Activated B cell treated with CpG ODN at 0.5 μM for 24 hours (primary cell): ENCODE results near the gene B4GALT2. TPM values are rescaled to one million over a fixed set of nuclear protein-coding genes. Genes with fewer than 3 reads are reported as not detected.

Experiments
- ATAC-seq: fragments of 200-7000 bp; cut with Tn5 transposase; one replicate; pipeline ENCODE4 v1.10.0; 2021; ENCODE audit warnings: low read depth, mild to moderate bottlenecking, moderate library complexity
- CTCF ChIA-PET: fragments of 350-600 bp; sonication (Branson Sonifier 250); formaldehyde crosslinking; loops from one replicate; lab custom pipeline; 2021; ENCODE audit warnings: antibody characterized with exemption; lab: Charles Lee
- POLR2A ChIA-PET: fragments of 350-600 bp; sonication (Branson Sonifier 250); formaldehyde crosslinking; loops from one replicate; lab custom pipeline; 2021; ENCODE audit warnings: antibody characterized with exemption; lab: Charles Lee
- DNase-seq: peaks from one replicate; pipeline ENCODE4 v3.0.0; 2022
- H3K27ac Mint-ChIP-seq: one replicate; pipeline ENCODE4 v1.8.0; 2020; ENCODE audit warnings: mixed read lengths
- H3K27me3 Mint-ChIP-seq: one replicate; pipeline ENCODE4 v1.8.0; 2021; ENCODE audit warnings: mixed read lengths
- H3K36me3 Mint-ChIP-seq: one replicate; pipeline ENCODE4 v1.8.0; 2021; ENCODE audit warnings: low read depth, mixed read lengths
- H3K4me1 Mint-ChIP-seq: one replicate; pipeline ENCODE4 v1.8.0; 2021; ENCODE audit warnings: mixed read lengths
- H3K4me3 Mint-ChIP-seq: one replicate; pipeline ENCODE4 v1.8.0; 2020; ENCODE audit warnings: mild to moderate bottlenecking, mixed read lengths
- H3K9me3 Mint-ChIP-seq: one replicate; pipeline ENCODE4 v1.8.0; 2020; ENCODE audit warnings: mixed read lengths
- CTCF ChIP-seq: fragments of 200-600 bp; IDR thresholded peaks from one replicate; pipeline ENCODE4 v1.8.0; 2022; ENCODE audit warnings: antibody characterized with exemption, mild to moderate bottlenecking
- intact Hi-C: fragments of 100-400 bp; cut with micrococcal nuclease; formaldehyde crosslinking; loops from one replicate; pipeline ENCODE4 v1.15.1; 2024
- total RNA-seq: library from RNA; stranded (reverse); gene quantifications from 2 replicates; pipeline ENCODE4 v1.2.3, GENCODE V29; 2022

Gene B4GALT2
- total RNA-seq, 1 donor from 2014 or later = 8.1 TPM

DNA sequence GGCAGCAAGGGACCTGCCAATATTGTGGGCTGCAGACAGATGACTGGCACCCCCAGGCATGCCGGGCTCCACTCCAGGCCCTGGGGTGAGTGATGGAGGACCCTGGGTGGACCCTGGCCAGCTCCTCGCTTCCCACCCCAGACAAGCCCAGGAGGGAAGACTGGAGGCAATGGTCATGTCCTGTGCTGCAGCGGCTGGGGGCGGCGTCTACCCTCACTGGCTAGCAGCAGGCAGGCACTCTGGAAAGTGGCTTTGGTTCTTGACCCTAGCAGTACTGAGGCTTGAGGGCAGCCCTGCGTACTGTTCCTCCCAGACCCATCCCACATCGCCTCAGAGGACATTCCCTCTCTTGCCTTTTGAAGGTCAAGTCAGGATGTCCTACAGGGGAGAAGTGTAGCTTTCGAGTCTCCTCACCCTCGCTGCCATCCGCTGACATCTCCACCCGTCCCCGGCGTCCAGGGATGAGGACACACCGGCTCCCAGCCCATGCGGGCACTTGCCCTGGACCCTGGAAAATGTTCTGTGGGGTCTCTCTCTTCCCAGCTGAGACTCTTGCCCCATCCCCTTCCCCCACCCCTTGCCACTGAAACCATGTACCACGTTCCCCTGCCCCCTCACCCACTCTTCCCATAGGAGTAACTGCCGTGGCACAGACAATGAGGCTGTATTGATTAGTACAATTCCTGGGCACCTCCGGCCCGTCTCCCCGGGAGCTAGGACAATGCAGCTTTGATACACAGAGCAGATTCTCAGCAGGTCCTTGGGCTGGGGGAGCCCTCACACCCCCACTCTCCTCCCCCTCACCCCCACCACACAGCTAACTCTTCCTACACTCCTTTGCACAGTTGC is 37.3 kb downstream of the B4GALT2 start:
- intact Hi-C loops = no loop called here
- no peak for TF ChIP-seq CTCF
- ChIA-PET POLR2A (no interaction called here), CTCF (interaction anchor here (1.4 kb wide), 2 partner anchors 11 to 20 kb away, joined by 4 to 6 read pairs; no protein-coding TSS in a partner anchor)
- Mint-ChIP-seq H3K9me3 (no peaks in the 10 kb centered on the region), H3K36me3 (no peaks in the 10 kb centered on the region), H3K27ac (no peak overlapping the region), H3K27me3 (peaks cover 6% of the 10 kb centered on the region), H3K4me1 (no peaks in the 10 kb centered on the region), H3K4me3 (no peak overlapping the region)
- ATAC-seq (no peak), DNase-seq (no peak)

DNA sequence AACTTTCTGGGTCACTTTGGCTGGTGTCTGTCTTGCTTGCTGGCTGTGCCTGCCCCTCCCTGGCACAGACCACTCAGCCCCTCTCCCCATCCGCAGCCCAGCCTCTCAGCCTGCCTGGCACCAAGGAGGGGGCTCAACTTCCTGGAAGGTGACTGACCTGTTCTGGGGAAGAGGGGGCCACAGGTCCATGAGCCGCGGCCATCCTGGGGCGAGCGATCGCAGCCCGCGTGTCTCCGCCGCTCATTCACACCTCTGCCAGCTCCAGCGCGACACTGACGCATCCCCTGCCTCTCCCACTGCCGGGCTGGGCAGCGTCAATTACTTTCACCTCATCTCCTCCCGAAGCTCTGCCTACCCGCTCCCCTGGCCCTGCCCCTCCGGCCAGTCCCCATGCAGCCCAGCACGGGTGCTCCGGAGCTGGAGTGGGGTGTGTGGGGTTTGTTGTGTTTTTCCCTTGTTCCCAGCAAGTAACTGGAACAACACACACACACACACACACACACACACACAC is 37.9 kb downstream of the B4GALT2 start:
- no peak for TF ChIP-seq CTCF
- Mint-ChIP-seq H3K27ac (no peak overlapping the region), H3K4me3 (no peak overlapping the region), H3K4me1 (no peaks in the 10 kb centered on the region), H3K9me3 (no peaks in the 10 kb centered on the region), H3K27me3 (peaks cover 6% of the 10 kb centered on the region), H3K36me3 (no peaks in the 10 kb centered on the region)
- ATAC-seq (no peak), DNase-seq (no peak)
- ChIA-PET CTCF (interaction anchor here (1.4 kb wide), 2 partner anchors 12 to 20 kb away, joined by 4 to 6 read pairs; no protein-coding TSS in a partner anchor), POLR2A (no interaction called here)
- intact Hi-C loops = no loop called here

GRCh38 chr1:44019466-44019948 is 40.5 kb downstream of the B4GALT2 start:
- Mint-ChIP-seq H3K4me1 (peaks cover 2% of the 10 kb centered on the region), H3K27ac (no peak overlapping the region), H3K4me3 (no peak overlapping the region), H3K27me3 (peaks cover 3% of the 10 kb centered on the region), H3K36me3 (no peaks in the 10 kb centered on the region), H3K9me3 (no peaks in the 10 kb centered on the region)
- ChIA-PET POLR2A (no interaction called here), CTCF (interaction anchor here (1.3 kb wide), 1 partner anchor 17 kb away, joined by 4 read pairs; no protein-coding TSS in a partner anchor)
- ATAC-seq (no peak), DNase-seq (no peak)
- TF ChIP-seq CTCF = no peak
- intact Hi-C loops = no loop called here

DNA sequence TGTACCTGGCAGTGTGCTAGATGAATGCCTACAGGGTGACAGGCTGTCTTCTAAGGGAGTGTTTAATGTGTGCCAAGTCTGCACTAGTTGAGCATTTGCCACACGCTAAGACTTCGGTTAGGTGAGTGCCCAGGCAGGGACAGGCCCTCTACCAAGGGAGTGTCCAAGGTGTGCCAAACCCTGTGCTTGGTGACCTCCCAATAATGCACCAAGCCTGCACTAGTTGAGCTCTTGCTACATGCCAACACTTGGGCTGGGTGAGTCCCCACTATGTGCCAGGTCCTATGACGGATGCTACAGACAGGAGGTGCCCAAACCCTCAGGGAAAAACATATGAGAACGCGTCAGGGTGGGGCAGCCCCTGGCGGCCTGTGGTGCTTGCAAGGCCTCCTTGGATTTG is 41.5 kb downstream of the B4GALT2 start:
- peaks cover 11% of the 10 kb centered on the region for H3K4me1 Mint-ChIP-seq
- no peaks in the 10 kb centered on the region for H3K27me3 Mint-ChIP-seq
- POLR2A ChIA-PET = no interaction called here
- no peaks in the 10 kb centered on the region for H3K9me3 Mint-ChIP-seq
- CTCF ChIA-PET = interaction anchor here (2.7 kb wide), 1 partner anchor 16 kb away, joined by 7 read pairs; no protein-coding TSS in a partner anchor
- intact Hi-C loops = no loop called here
- no peak for ATAC-seq
- H3K36me3 Mint-ChIP-seq = no peaks in the 10 kb centered on the region
- no peak overlapping the region for H3K4me3 Mint-ChIP-seq
- no peak overlapping the region for H3K27ac Mint-ChIP-seq
- no peak for TF ChIP-seq CTCF
- DNase-seq = no peak

- H3K27ac Mint-ChIP-seq = no peak overlapping the region
- H3K4me3 Mint-ChIP-seq = no peak overlapping the region
- CTCF ChIA-PET = interaction anchor here (1.3 to 2.7 kb wide), 2 partner anchors 15 kb away, joined by 5 to 7 read pairs; no protein-coding TSS in a partner anchor
- no peak for TF ChIP-seq CTCF
- POLR2A ChIA-PET = no interaction called here
- no peaks in the 10 kb centered on the region for H3K9me3 Mint-ChIP-seq
- no peaks in the 10 kb centered on the region for H3K27me3 Mint-ChIP-seq
- peaks cover 17% of the 10 kb centered on the region for H3K4me1 Mint-ChIP-seq
- DNase-seq = no peak
- no peaks in the 10 kb centered on the region for H3K36me3 Mint-ChIP-seq
- intact Hi-C loops = no loop called here
- ATAC-seq = no peak
Observed at GRCh38 chr1:44021156-44021555, 42.1 kb downstream of the B4GALT2 start.
